Fibroblast of lung (primary cell): ENCODE results near the gene SF1.

ENCODE experiments used
- CTCF ChIP-seq, 2 donors: IDR thresholded peaks in 1 of 2; conservative IDR thresholded peaks in 1 of 2; 1 replicate in 1 of 2; 2 replicates in 1 of 2; pipeline ENCODE4 v1.5.1; 2011 to 2012; ENCODE audit warnings: low read length in 2 of 2, control low read depth in 1 of 2, inconsistent platforms in 1 of 2, low read depth in 1 of 2, mild to moderate bottlenecking in 1 of 2
- EZH2 ChIP-seq: IDR thresholded peaks from 2 replicates; pipeline ENCODE4 v1.5.1; 2012; ENCODE audit warnings: low read length, control low read depth, mild to moderate bottlenecking; ENCODE audit errors: missing control alignments

- TF ChIP-seq CTCF (conservative IDR thresholded peaks at IDR 0.05 in 1 of 2, IDR thresholded peaks at IDR 0.05 in 1 of 2; ENCODE audit: low read depth in 1 of 2, low read length in 2 of 2) (no peak), EZH2 (no peak)
Measured at GRCh38 chr11:64772303-64773018, 5.9 kb downstream of the SF1 start.
